Measurements from ENCODE around the gene UNC13B.
"Not testable (repeated sequence)": the region's sequence is repeated elsewhere in the genome, so short reads cannot be mapped to it uniquely, and the experiment has no call there.

UNC13B gene

GRCh38 chr9:35395706-35396101 lies 233.9 kb downstream of the UNC13B start:
- DNase-seq, result no peak

- DNase-seq, result no peak
These were observed 234.9 kb downstream of the UNC13B start for GRCh38 chr9:35396560-35397215.

- DNase-seq, result no peak
These were observed 235.4 kb downstream of the UNC13B start for GRCh38 chr9:35397216-35397698.

GRCh38 chr9:35397923-35398322 lies 236.1 kb downstream of the UNC13B start:
- DNase-seq, result no peak

- DNase-seq, result no peak
These were observed 237.0 kb downstream of the UNC13B start for GRCh38 chr9:35398651-35399335.

- DNase-seq, result no peak
These were observed 243.1 kb downstream of the UNC13B start for GRCh38 chr9:35404865-35405264.

GRCh38 chr9:35406183-35406959 lies 244.6 kb downstream of the UNC13B start:
- DNase-seq, result no peak

GRCh38 chr9:35407846-35408245 lies 246.0 kb downstream of the UNC13B start:
- no peak for DNase-seq

GRCh38 chr9:35409434-35409833 lies 247.6 kb downstream of the UNC13B start:
- not testable (repeated sequence) for DNase-seq

- no peak for DNase-seq
These were observed 253.1 kb downstream of the UNC13B start for GRCh38 chr9:35414889-35415288.

GRCh38 chr9:35415402-35416097 lies 253.7 kb downstream of the UNC13B start:
- no peak for DNase-seq

GRCh38 chr9:35416098-35416427 lies 254.3 kb downstream of the UNC13B start:
- DNase-seq, result no peak

GRCh38 chr9:35422346-35422745 lies 260.5 kb downstream of the UNC13B start:
- DNase-seq, result no peak

- no peak for DNase-seq
These were observed 260.9 kb downstream of the UNC13B start for GRCh38 chr9:35422753-35423152.

GRCh38 chr9:35423499-35423898 lies 261.7 kb downstream of the UNC13B start:
- DNase-seq, result no peak

GRCh38 chr9:35424356-35425352 lies 262.8 kb downstream of the UNC13B start:
- DNase-seq, result no peak

- no peak for DNase-seq
These were observed 264.8 kb downstream of the UNC13B start for GRCh38 chr9:35426627-35427026.

GRCh38 chr9:35431467-35431866 lies 269.7 kb downstream of the UNC13B start:
- no peak for DNase-seq

- no peak for DNase-seq
These were observed 270.3 kb downstream of the UNC13B start for GRCh38 chr9:35432076-35432475.

GRCh38 chr9:35436933-35437332 lies 275.1 kb downstream of the UNC13B start:
- no peak for DNase-seq

- no peak for DNase-seq
These were observed 284.2 kb downstream of the UNC13B start for GRCh38 chr9:35446012-35446411.

GRCh38 chr9:35448496-35448895 lies 286.7 kb downstream of the UNC13B start:
- no peak for DNase-seq
